ENCODE results near the gene ZSCAN23. TPM values are rescaled to one million over a fixed set of nuclear protein-coding genes. Genes with fewer than 3 reads are reported as not detected.

Gene ZSCAN23
- total and polyA plus RNA-seq, 2 of the 8 experiments (the other 6 are each of a cell fraction or from before 2014, with no cell fraction given), result 0.74 to 5.3 TPM

GRCh38 chr6:28462401-28462800 lies 19.1 kb upstream of the ZSCAN23 start:
- Histone ChIP-seq H3K18ac (ENCODE audit: extremely low read depth, low read length) (no peak overlapping the region), H2BK120ac (replicated peaks; ENCODE audit: low read depth, low read length) (no peak overlapping the region), H3K23ac (ENCODE audit: insufficient read length) (no peak overlapping the region), H4K5ac (ENCODE audit: insufficient read length, low read depth, low read length) (no peak overlapping the region), H3K36me3 (ENCODE audit: control insufficient read depth in 2 of 4, insufficient read depth in 4 of 4, low read length in 3 of 4) (no peaks in the 10 kb centered on the region; a peak in 1 of 8 replicates), H3K9me3 (ENCODE audit: insufficient read depth in 2 of 2, low read depth in 1 of 2, low read length in 1 of 2) (no peaks in the 10 kb centered on the region), H3K27ac (ENCODE audit: low read depth, low read length) (no peak overlapping the region), H3K9ac (replicated peaks in 1 of 4; ENCODE audit: extremely low read depth in 1 of 4, low read depth in 3 of 4, low read length in 3 of 4) (no peak overlapping the region), H3K14ac (ENCODE audit: insufficient read length) (no peak overlapping the region), H4K91ac (replicated peaks; ENCODE audit: insufficient read length, low read length) (no peak overlapping the region), H3K4me3 (ENCODE audit: extremely low read depth in 1 of 4, insufficient read depth in 2 of 4, low read depth in 3 of 4, low read length in 4 of 4) (no peak overlapping the region), H2BK15ac (ENCODE audit: low read length) (no peak overlapping the region), H3K4me1 (replicated peaks in 1 of 4; ENCODE audit: control insufficient read depth in 3 of 4, insufficient read depth in 4 of 4, low read length in 3 of 4) (no peaks in the 10 kb centered on the region), H3K27me3 (replicated peaks in 1 of 4; ENCODE audit: control insufficient read depth in 3 of 4, extremely low read depth in 1 of 4, insufficient read depth in 3 of 4, low read length in 3 of 4) (peaks cover 0 to 4% (median 1%) of the 10 kb centered on the region in 4 experiments; a peak in 3 of 7 replicates), H2BK12ac (ENCODE audit: low read depth, low read length) (no peak overlapping the region), H2AK5ac (ENCODE audit: low read depth, low read length) (no peak overlapping the region), H3K4ac (replicated peaks; ENCODE audit: insufficient read length, low read depth, low read length) (no peak overlapping the region), H2BK5ac (ENCODE audit: low read depth, low read length) (no peak overlapping the region), H2BK20ac (ENCODE audit: low read length) (no peak overlapping the region), H4K8ac (ENCODE audit: extremely low read depth, insufficient read depth, low read length) (no peak overlapping the region), H3K23me2 (ENCODE audit: low read depth, low read length) (no peaks in the 10 kb centered on the region), H2AFZ (ENCODE audit: low read length) (no peak overlapping the region), H3K79me2 (ENCODE audit: control insufficient read depth in 1 of 2, insufficient read depth in 2 of 2, low read length in 2 of 2) (no peaks in the 10 kb centered on the region), H4K20me1 (replicated peaks in 1 of 2; ENCODE audit: control insufficient read depth in 1 of 2, insufficient read depth in 2 of 2, low read length in 2 of 2) (no peaks in the 10 kb centered on the region), H3K56ac (replicated peaks; ENCODE audit: insufficient read length, low read depth, low read length) (no peak overlapping the region), H3K4me2 (ENCODE audit: insufficient read depth in 1 of 2, low read depth in 2 of 2, low read length in 2 of 2) (no peak overlapping the region), H3K79me1 (ENCODE audit: low read depth, low read length) (no peaks in the 10 kb centered on the region)
- CTCF ChIA-PET (ENCODE audit: partially characterized antibody), result no interaction called here
- 82% methylated on average over 2 of the region's 2 CpGs; no CpG with 5 or more reads in 1 of the 2 experiments for WGBS, 2 experiments (ENCODE audit: extremely low coverage in 1 of 2, insufficient coverage in 1 of 2, insufficient read length in 1 of 2, insufficient replicate concordance in 2 of 2, low coverage in 1 of 2, low lambda C conversion rate in 2 of 2, missing lambda C conversion rate in 1 of 2)
- TF ChIP-seq TCF12 (IDR thresholded peaks at IDR 0.05; ENCODE audit: low read depth, low read length), result no peak
- DNase-seq (ENCODE audit: low read depth in 1 of 2, low spot score in 2 of 2) (no peak), FAIRE-seq (no peak)
- POLR2A ChIA-PET (ENCODE audit: partially characterized antibody), result no interaction called here

Measured in H1 (cell line).